ENCODE results near the gene MCEE.

Gene MCEE

DNA sequence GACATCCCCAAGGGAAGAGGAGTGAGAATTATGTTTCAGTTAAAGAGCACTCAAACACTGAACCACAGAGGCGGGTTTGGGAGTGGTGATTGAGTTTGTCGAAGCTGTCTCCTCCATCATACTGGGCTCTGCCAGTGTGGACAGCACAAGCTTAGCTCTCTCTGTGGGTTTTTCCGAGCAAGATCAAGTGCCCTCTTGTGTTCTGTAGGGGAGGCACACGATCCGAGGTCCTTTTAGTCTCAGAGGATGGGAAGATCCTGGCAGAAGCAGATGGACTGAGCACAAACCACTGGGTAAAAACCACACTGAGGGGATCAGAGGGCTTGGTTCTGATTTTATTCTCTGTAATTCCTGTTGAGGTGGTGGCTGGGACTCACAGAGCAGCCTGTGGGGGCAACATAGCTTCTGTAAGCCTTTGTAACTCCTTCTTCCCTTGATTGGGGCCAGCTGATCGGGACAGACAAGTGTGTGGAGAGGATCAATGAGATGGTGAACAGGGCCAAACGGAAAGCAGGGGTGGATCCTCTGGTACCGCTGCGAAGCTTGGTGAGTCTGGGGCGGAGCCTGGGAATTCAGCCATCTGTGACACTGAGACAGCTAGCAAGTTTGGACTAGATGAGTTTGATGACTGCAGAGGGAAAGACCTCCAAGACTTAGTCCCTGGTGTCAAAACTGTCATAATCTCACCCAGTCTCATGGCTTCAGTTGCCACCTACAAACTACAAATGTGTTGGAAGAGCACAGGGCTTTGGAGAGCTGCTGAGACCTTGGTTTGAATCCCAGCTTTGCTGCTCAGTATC lies 59.5 kb downstream of the MCEE start:
- TF ChIP-seq, protein P1, sequence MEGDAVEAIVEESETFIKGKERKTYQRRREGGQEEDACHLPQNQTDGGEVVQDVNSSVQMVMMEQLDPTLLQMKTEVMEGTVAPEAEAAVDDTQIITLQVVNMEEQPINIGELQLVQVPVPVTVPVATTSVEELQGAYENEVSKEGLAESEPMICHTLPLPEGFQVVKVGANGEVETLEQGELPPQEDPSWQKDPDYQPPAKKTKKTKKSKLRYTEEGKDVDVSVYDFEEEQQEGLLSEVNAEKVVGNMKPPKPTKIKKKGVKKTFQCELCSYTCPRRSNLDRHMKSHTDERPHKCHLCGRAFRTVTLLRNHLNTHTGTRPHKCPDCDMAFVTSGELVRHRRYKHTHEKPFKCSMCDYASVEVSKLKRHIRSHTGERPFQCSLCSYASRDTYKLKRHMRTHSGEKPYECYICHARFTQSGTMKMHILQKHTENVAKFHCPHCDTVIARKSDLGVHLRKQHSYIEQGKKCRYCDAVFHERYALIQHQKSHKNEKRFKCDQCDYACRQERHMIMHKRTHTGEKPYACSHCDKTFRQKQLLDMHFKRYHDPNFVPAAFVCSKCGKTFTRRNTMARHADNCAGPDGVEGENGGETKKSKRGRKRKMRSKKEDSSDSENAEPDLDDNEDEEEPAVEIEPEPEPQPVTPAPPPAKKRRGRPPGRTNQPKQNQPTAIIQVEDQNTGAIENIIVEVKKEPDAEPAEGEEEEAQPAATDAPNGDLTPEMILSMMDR (IDR thresholded peaks at IDR 0.05; ENCODE audit: insufficient read depth, missing control alignments): no peak
- FAIRE-seq: no peak
- no peak for DNase-seq (ENCODE audit: insufficient read length, low spot score)

- DNase-seq (ENCODE audit: insufficient read length, low spot score) (no peak), FAIRE-seq (no peak)
- TF ChIP-seq, protein P1 (IDR thresholded peaks at IDR 0.05; ENCODE audit: insufficient read depth, missing control alignments): no peak
Observed at GRCh38 chr2:71069376-71069775, 60.7 kb downstream of the MCEE start.

DNA sequence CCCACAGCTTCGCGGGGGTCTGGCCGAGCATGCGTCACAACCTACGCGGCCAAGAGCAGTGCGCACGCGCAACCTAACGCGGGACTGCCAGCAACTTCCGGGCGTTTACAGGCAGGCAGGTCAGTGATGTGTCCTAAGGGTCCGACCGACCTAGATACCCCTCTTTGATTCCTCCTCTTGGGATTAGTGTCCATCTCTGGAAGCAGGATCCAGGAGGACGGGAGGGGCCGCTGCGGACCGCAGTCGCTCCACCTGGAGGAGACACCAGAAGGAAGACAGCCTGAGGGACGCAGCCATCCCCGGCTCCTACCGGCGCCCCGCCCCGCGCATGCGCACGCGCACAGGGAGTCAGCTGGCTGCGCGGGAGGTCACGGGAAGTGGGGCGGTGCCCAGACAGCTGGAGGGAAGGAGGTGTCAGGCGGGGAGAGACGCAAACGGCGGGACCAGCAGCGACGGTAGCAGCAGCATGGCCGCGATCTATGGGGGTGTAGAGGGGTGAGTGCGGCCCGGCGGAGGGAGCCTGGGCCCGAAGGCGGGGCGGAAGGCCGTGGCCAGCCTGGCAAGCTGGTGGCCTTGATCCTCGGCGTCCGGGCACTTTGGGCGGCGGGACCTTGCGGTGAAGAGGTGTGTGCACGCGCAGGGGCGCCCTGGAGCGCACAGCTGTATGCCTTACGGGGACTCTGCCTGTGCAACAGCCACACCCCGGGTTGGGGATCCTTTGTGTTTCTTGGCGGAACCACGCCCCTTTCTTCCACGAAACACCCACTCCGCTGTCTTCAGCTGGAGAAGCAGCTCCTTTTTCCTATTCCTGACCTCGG lies 61.6 kb downstream of the MCEE start, which contains the start of gene NAGK:
Gene NAGK, plus strand, starts transcription at position 431 of the 818 bp plus-strand sequence. Its CDS starts 36 bp downstream, at position 467.
- TF ChIP-seq, protein P1 (IDR thresholded peaks at IDR 0.05; ENCODE audit: insufficient read depth, missing control alignments): no peak
- DNase-seq (ENCODE audit: insufficient read length, low spot score) (peak; percentile 98), FAIRE-seq (no peak)

- FAIRE-seq (no peak), DNase-seq (ENCODE audit: insufficient read length, low spot score) (no peak)
- TF ChIP-seq, protein P1 (IDR thresholded peaks at IDR 0.05; ENCODE audit: insufficient read depth, missing control alignments): no peak
Observed at GRCh38 chr2:71067567-71068217, 62.3 kb downstream of the MCEE start.

DNA sequence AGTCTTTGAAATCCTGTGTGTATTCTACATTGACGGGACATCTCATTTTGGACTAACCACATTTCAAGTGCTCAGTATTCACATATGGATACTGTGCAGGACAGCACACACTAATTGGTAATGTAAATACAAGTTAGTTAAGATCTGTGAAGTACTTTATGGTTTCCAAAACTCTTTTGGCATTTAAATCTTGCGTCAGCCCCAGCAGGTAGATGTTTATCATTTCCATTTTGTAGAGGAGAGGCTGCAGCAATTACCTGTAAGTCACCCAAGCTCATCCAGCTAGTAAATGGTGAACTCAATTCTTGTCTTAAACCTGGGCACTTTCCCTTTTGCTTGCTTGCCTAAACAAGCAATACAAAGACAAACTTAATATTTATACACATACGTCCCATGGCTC lies 63.2 kb downstream of the MCEE start:
- TF ChIP-seq, protein P1 (IDR thresholded peaks at IDR 0.05; ENCODE audit: insufficient read depth, missing control alignments): no peak
- no peak for FAIRE-seq
- no peak for DNase-seq (ENCODE audit: insufficient read length, low spot score)

DNA sequence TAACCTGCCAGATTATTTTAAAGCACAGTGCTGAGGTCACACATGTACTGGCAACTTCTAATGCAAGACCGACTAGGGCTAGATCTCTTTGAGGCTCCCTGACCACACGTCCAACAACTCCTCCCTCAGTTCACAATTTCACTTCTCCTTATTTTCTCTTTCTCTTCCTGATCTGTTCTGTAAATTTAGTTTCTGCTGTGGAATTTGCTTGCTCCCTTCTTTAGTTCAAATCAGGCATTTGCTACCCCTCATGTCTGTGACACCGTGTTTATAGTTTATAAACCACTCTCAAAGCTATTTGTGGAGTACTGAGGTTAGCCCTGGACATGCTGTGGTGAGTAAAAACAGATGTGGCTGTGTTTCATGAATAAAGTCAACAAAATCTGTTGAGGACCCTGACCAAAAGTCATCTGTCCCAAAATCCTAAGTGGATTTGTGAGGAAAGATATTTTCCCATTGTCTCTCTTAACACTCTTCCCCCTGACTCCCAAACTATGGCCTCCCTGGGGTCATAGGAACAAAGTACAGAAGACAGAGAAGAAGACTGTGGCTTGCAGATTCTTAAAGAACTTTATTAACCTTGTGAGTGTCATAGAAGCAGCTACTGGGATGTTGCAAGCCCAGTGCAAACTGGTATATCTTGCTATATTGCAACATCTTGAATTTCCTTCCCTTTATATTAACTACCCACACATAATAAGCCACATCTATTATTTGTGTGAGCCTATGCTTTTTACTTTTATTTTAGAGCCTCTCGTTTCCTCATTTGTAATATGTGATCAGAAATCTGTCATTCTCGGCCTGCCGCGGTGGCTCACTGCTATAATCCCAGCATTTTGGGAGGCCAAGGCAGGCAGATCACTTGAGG lies 65.0 kb downstream of the MCEE start:
- DNase-seq (ENCODE audit: insufficient read length, low spot score) (no peak), FAIRE-seq (no peak)
- TF ChIP-seq, protein P1 (IDR thresholded peaks at IDR 0.05; ENCODE audit: insufficient read depth, missing control alignments): no peak
